Bone marrow (tissue), 2 donors: ENCODE data around the gene SLC4A5.

Source experiments
- DNase-seq, 2 donors: peaks; one replicate each; lab custom pipeline; 2025; lab: John Stamatoyannopoulos, UW

Gene SLC4A5

GRCh38 chr2:74343316-74343715 is at the start of gene SLC4A5:
SLC4A5 (minus strand) TSS chr2:74343416; CDS start chr2:74315023, 28,393 bp downstream.
- no peak for DNase-seq

GRCh38 chr2:74392449-74392743 is 49.2 kb upstream of the SLC4A5 start:
- no peak for DNase-seq

GRCh38 chr2:74391580-74392448 is 48.6 kb upstream of the SLC4A5 start:
- peak; percentile 88 to 95 for DNase-seq

GRCh38 chr2:74391209-74391579 is 48.0 kb upstream of the SLC4A5 start:
- DNase-seq, result no peak

GRCh38 chr2:74390606-74391005 is 47.4 kb upstream of the SLC4A5 start:
- no peak for DNase-seq

GRCh38 chr2:74387346-74387745 is 44.1 kb upstream of the SLC4A5 start:
- no peak for DNase-seq

GRCh38 chr2:74385396-74385795 is 42.2 kb upstream of the SLC4A5 start:
- no peak for DNase-seq

- no peak for DNase-seq
Measured at GRCh38 chr2:74384051-74384450, 40.8 kb upstream of the SLC4A5 start.

- DNase-seq, result no peak
Measured at GRCh38 chr2:74383254-74383653, 40.0 kb upstream of the SLC4A5 start.

- no peak for DNase-seq
Measured at GRCh38 chr2:74381751-74382150, 38.5 kb upstream of the SLC4A5 start.

- DNase-seq, result no peak
Measured at GRCh38 chr2:74379851-74380789, 36.9 kb upstream of the SLC4A5 start, which contains the start of gene DCTN1. DCTN1 (minus strand) TSS chr2:74380311; CDS start chr2:74380037, 274 bp downstream.

GRCh38 chr2:74378007-74378406 is 34.8 kb upstream of the SLC4A5 start:
- no peak for DNase-seq

GRCh38 chr2:74375838-74376237 is 32.6 kb upstream of the SLC4A5 start:
- DNase-seq, result no peak

- no peak for DNase-seq
Measured at GRCh38 chr2:74374509-74375205, 31.4 kb upstream of the SLC4A5 start.

GRCh38 chr2:74373985-74374384 is 30.8 kb upstream of the SLC4A5 start:
- no peak for DNase-seq

- no peak for DNase-seq
Measured at GRCh38 chr2:74373221-74373676, 30.0 kb upstream of the SLC4A5 start.

GRCh38 chr2:74372674-74373073 is 29.5 kb upstream of the SLC4A5 start:
- no peak for DNase-seq

- no peak for DNase-seq
Measured at GRCh38 chr2:74371421-74371820, 28.2 kb upstream of the SLC4A5 start.

GRCh38 chr2:74369976-74370375 is 26.8 kb upstream of the SLC4A5 start:
- no peak for DNase-seq

GRCh38 chr2:74368499-74368898 is 25.3 kb upstream of the SLC4A5 start:
- DNase-seq, result no peak

GRCh38 chr2:74367789-74368188 is 24.6 kb upstream of the SLC4A5 start:
- no peak for DNase-seq

- DNase-seq, result no peak
Measured at GRCh38 chr2:74366036-74366435, 22.8 kb upstream of the SLC4A5 start.
